ENCODE data around the gene HOXC6.
"Not testable (repeated sequence)": the region's sequence is repeated elsewhere in the genome, so short reads cannot be mapped to it uniquely, and the experiment has no call there.

The HOXC6 gene

DNA sequence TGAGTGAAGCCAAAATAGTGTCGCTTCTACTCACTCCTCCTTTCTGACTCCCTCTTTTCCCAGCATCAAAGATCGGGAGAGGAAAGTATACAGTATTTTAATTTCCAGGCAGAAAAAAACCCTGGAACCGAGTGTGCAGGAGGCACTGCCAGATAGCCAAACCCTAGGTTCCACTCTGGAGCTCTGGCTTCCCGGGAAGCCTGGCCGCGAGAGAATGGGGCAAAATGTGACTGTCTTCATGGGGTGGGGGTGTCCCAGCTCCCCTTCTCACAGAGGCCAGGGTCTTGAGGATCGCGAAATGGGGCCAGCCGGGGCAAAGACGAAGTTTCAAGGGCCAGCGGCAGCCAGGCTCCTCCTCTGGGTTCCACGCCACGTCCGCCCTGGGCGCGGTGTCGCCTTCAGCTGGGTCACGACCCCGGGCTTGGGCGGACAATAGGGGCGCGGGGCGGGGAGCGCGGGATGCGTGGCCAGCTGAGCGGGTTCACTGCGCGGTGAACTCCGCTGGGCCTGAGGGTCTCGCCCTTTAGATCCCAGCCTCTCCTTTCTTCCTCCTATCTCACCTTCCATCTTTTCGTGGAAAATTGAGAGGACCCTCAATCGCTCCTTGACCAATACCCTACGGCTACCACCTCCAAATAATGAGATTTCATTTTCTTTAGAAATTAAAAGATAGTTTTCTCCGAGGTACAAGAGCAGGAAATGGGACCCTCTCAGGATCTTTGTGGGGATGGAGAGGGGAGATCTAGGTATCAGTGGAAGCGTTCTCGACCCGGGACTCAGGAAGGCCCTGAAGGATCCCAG lies 32.1 kb downstream of the HOXC6 start:
- Histone ChIP-seq H3K27me3 (ENCODE audit: control insufficient read depth in 2 of 2, insufficient read depth in 2 of 2, low read length in 2 of 2) (peaks cover 49 to 70% of the 10 kb centered on the region in 2 donors), H3K27ac (ENCODE audit: low read depth in 2 of 2, low read length in 2 of 2) (no peak overlapping the region), H3K9me3 (ENCODE audit: control insufficient read depth in 2 of 2, low read length in 2 of 2) (no peaks in the 10 kb centered on the region), H3K4me1 (ENCODE audit: control insufficient read depth in 2 of 2, insufficient read depth in 2 of 2, low read length in 2 of 2) (no peaks in the 10 kb centered on the region), H3K9ac (ENCODE audit: low read depth in 1 of 2, low read length in 2 of 2) (no peak overlapping the region), H3K4me3 (ENCODE audit: low read length in 2 of 2) (no peak overlapping the region), H3K36me3 (ENCODE audit: control insufficient read depth in 2 of 2, insufficient read depth in 2 of 2, low read length in 2 of 2) (no peaks in the 10 kb centered on the region)

DNA sequence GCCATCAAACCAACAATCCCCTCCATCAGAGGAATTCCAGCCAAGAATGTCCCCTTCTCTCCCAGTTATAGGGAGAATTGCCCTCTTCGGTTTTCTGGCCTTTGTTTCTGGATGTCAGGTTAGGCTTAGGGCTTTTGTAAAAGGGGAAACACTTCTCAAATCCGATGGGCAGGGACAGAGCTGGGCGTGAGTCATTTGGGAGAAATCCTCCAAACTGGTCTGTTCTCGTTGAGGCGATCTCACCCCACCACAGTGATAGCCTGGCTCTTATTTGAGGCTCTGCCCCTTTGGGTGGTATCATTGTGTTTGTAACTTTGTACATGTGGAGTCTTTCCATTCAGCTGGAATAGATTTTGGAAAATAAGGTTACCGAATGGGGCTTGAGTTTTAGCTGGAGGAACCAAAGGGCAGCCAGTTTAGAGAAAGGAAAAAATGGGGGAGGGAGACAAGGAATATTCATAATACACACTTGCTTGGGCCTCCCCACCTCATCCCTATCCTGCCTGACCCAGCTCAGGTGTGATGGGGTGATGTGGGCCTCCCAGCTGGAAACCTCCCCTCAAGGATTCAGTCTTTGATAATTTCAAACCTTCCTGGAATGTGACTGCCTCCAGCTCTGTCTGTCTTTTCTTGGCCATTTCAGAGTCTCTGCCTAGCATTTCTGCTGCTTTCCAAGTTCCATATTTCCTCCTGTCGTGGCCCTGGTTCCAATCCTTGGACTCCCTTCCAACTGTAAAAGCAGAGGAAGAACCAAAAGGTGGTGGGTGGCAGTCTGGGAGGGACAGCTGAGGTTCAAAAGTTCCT lies 32.9 kb downstream of the HOXC6 start:
- H3K9ac ChIP-seq (ENCODE audit: low read depth in 1 of 2, low read length in 2 of 2): no peak overlapping the region
- no peaks in the 10 kb centered on the region for H3K9me3 ChIP-seq (ENCODE audit: control insufficient read depth in 2 of 2, low read length in 2 of 2)
- H3K27me3 ChIP-seq (ENCODE audit: control insufficient read depth in 2 of 2, insufficient read depth in 2 of 2, low read length in 2 of 2): peaks cover 49 to 77% of the 10 kb centered on the region in 2 donors
- H3K4me3 ChIP-seq (ENCODE audit: low read length in 2 of 2): no peak overlapping the region
- no peaks in the 10 kb centered on the region for H3K4me1 ChIP-seq (ENCODE audit: control insufficient read depth in 2 of 2, insufficient read depth in 2 of 2, low read length in 2 of 2)
- H3K36me3 ChIP-seq (ENCODE audit: control insufficient read depth in 2 of 2, insufficient read depth in 2 of 2, low read length in 2 of 2): no peaks in the 10 kb centered on the region
- H3K27ac ChIP-seq (ENCODE audit: low read depth in 2 of 2, low read length in 2 of 2): no peak overlapping the region

DNA sequence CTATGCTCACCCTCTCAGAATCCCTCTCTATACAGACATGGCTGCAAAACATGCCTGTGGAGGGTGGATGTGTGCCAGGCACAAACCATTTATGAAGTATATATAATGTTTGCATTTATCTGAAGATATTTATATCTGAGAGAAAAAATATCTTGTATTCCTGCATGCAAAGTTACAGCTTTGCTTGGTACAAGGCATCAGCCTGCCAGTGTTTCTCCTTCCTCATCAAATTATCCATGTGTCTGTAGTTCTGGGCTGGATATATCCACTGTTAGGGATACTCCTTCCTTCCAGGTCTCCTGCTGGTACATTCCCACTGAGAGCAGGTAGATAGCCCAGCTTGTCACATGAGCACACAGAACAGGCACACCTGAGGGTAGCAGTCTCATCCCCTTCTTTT lies 37.4 kb downstream of the HOXC6 start:
- Histone ChIP-seq H3K27ac (ENCODE audit: low read depth in 2 of 2, low read length in 2 of 2) (no peak overlapping the region), H3K4me3 (ENCODE audit: low read length in 2 of 2) (no peak overlapping the region), H3K27me3 (ENCODE audit: control insufficient read depth in 2 of 2, insufficient read depth in 2 of 2, low read length in 2 of 2) (peaks cover 32 to 45% of the 10 kb centered on the region in 2 donors), H3K4me1 (ENCODE audit: control insufficient read depth in 2 of 2, insufficient read depth in 2 of 2, low read length in 2 of 2) (no peaks in the 10 kb centered on the region), H3K9me3 (ENCODE audit: control insufficient read depth in 2 of 2, low read length in 2 of 2) (no peaks in the 10 kb centered on the region), H3K36me3 (ENCODE audit: control insufficient read depth in 2 of 2, insufficient read depth in 2 of 2, low read length in 2 of 2) (no peaks in the 10 kb centered on the region), H3K9ac (ENCODE audit: low read depth in 1 of 2, low read length in 2 of 2) (no peak overlapping the region)

DNA sequence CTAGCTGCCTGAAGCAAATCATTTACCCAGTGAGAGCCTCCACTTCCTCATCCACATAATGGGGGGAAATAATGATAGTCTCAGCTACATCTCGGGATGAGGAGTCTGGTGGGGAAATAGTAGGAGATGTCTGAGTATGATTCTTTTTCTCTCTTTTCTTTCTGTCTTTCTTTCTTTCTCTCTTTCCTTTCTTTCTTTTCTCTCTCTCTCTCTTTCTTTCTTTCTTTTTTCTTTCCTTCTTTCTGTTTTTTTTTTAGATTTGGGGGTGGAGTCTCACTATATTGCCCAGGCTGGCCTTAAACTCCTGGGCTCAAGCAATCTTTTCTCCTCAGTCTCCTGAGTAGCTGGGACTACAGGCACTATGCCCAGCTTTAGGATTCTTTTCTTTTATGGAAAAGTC lies 38.2 kb downstream of the HOXC6 start:
- H3K27me3 ChIP-seq (ENCODE audit: control insufficient read depth in 2 of 2, insufficient read depth in 2 of 2, low read length in 2 of 2): peaks cover 26 to 37% of the 10 kb centered on the region in 2 donors
- H3K9me3 ChIP-seq (ENCODE audit: control insufficient read depth in 2 of 2, low read length in 2 of 2): no peaks in the 10 kb centered on the region
- no peak overlapping the region for H3K9ac ChIP-seq (ENCODE audit: low read depth in 1 of 2, low read length in 2 of 2)
- no peaks in the 10 kb centered on the region for H3K36me3 ChIP-seq (ENCODE audit: control insufficient read depth in 2 of 2, insufficient read depth in 2 of 2, low read length in 2 of 2)
- H3K4me1 ChIP-seq (ENCODE audit: control insufficient read depth in 2 of 2, insufficient read depth in 2 of 2, low read length in 2 of 2): no peaks in the 10 kb centered on the region
- no peak overlapping the region for H3K27ac ChIP-seq (ENCODE audit: low read depth in 2 of 2, low read length in 2 of 2)
- no peak overlapping the region for H3K4me3 ChIP-seq (ENCODE audit: low read length in 2 of 2)

DNA sequence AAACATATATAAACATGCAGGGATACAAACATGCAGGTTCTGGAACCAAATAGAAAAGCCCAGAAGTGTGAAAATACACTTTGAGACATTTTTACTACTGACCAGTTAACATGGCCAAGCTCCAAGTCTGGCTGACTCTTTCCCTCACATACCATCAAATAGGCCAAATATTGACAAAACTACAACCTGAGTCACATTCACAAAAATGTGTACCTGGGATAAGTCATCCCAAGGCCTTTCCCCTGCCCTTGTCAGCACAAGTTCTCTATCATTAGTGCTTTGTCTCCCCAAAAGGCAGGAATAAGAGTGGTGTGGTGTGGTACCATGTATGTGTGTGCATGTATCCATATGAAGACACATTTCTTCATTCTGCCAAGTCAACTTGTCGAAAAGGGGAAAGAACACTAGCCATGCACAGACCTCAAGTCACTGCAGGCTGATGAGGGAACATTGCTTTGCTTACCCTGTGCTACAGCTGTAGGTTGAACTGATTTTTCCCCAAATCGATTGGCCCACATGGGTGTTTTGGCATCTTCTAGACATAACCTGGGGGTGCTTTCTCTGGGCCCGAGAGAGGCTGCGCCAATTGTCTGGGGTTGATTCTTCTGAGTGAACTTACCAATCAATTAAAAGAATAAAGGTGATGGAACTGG lies 40.3 kb downstream of the HOXC6 start:
- Histone ChIP-seq H3K27me3 (ENCODE audit: control insufficient read depth in 2 of 2, insufficient read depth in 2 of 2, low read length in 2 of 2) (peaks cover 17 to 24% of the 10 kb centered on the region in 2 donors), H3K4me3 (ENCODE audit: low read length in 2 of 2) (no peak overlapping the region), H3K9me3 (ENCODE audit: control insufficient read depth in 2 of 2, low read length in 2 of 2) (no peaks in the 10 kb centered on the region), H3K9ac (ENCODE audit: low read depth in 1 of 2, low read length in 2 of 2) (no peak overlapping the region), H3K4me1 (ENCODE audit: control insufficient read depth in 2 of 2, insufficient read depth in 2 of 2, low read length in 2 of 2) (no peaks in the 10 kb centered on the region), H3K27ac (ENCODE audit: low read depth in 2 of 2, low read length in 2 of 2) (no peak overlapping the region), H3K36me3 (ENCODE audit: control insufficient read depth in 2 of 2, insufficient read depth in 2 of 2, low read length in 2 of 2) (no peaks in the 10 kb centered on the region)

DNA sequence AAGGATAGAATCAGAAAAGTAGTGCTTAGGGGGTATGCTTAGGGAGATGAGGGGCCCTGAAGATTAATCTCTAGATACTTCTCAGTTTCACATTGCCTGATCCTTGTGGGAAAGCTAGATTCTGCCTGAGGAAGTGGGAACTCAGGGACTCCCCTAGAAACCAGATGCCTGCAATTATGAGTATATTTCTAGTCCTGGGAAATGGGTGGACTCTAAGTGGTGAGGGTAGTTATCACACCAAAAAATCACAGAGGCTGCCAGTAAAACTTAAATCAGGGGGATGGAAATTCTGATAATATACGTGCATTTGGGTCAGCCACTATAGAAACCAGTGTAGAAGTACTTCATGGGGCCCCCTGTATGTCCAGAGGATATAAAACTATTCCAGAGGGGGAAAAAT lies 43.7 kb downstream of the HOXC6 start:
- no peak overlapping the region for H3K4me3 ChIP-seq (ENCODE audit: low read length in 2 of 2)
- H3K27ac ChIP-seq (ENCODE audit: low read depth in 2 of 2, low read length in 2 of 2): no peak overlapping the region
- no peaks in the 10 kb centered on the region for H3K36me3 ChIP-seq (ENCODE audit: control insufficient read depth in 2 of 2, insufficient read depth in 2 of 2, low read length in 2 of 2)
- H3K9me3 ChIP-seq (ENCODE audit: control insufficient read depth in 2 of 2, low read length in 2 of 2): no peaks in the 10 kb centered on the region
- no peak overlapping the region for H3K9ac ChIP-seq (ENCODE audit: low read depth in 1 of 2, low read length in 2 of 2)
- H3K27me3 ChIP-seq (ENCODE audit: control insufficient read depth in 2 of 2, insufficient read depth in 2 of 2, low read length in 2 of 2): peaks cover 0 to 10% of the 10 kb centered on the region in 2 donors
- H3K4me1 ChIP-seq (ENCODE audit: control insufficient read depth in 2 of 2, insufficient read depth in 2 of 2, low read length in 2 of 2): no peaks in the 10 kb centered on the region

DNA sequence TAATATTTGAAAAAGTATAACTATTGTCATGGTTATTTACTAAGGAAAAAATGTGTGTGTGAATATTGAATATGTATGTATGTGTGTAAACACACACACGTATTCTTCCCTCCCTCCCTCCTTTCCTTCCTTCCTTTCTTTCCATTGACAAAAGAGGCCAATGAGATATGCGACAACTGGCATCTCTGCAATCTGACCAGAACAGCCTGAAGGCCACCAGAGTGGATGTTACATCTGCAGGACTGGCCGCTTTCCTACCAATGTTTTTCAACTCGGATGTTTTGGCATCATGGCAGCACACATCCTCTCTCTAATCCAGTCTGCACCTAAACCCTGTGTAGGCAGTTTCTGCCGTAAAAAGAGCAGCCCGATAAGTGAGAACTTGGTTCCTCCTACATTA lies 46.1 kb downstream of the HOXC6 start:
- Histone ChIP-seq H3K36me3 (ENCODE audit: control insufficient read depth in 2 of 2, insufficient read depth in 2 of 2, low read length in 2 of 2) (no peaks in the 10 kb centered on the region), H3K27ac (ENCODE audit: low read depth in 2 of 2, low read length in 2 of 2) (no peak overlapping the region), H3K4me3 (ENCODE audit: low read length in 2 of 2) (no peak overlapping the region), H3K27me3 (ENCODE audit: control insufficient read depth in 2 of 2, insufficient read depth in 2 of 2, low read length in 2 of 2) (peaks cover 0 to 12% of the 10 kb centered on the region in 2 donors), H3K9ac (ENCODE audit: low read depth in 1 of 2, low read length in 2 of 2) (no peak overlapping the region), H3K9me3 (ENCODE audit: control insufficient read depth in 2 of 2, low read length in 2 of 2) (no peaks in the 10 kb centered on the region), H3K4me1 (ENCODE audit: control insufficient read depth in 2 of 2, insufficient read depth in 2 of 2, low read length in 2 of 2) (no peaks in the 10 kb centered on the region)

DNA sequence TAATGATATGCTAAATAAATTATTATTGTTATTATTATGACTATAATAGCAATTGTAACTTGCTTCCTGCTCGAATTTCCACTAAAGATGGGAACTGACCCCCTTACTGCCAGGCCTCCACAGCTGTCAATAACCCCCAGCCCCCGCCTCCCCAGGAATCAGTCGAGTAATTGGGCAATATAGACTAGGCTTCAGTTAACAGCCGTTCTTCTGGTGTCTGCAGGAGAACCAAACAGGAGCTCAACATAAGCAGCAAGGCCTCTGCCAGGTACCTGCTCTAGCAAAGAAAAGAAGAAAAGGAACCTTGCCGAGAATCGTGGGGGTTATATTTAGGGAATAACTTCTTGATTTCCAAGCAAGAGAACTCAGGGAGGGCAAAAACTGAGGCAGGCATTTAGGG lies 47.2 kb downstream of the HOXC6 start:
- H3K4me1 ChIP-seq (ENCODE audit: control insufficient read depth in 2 of 2, insufficient read depth in 2 of 2, low read length in 2 of 2): no peaks in the 10 kb centered on the region
- H3K4me3 ChIP-seq (ENCODE audit: low read length in 2 of 2): no peak overlapping the region
- no peaks in the 10 kb centered on the region for H3K9me3 ChIP-seq (ENCODE audit: control insufficient read depth in 2 of 2, low read length in 2 of 2)
- no peak overlapping the region for H3K9ac ChIP-seq (ENCODE audit: low read depth in 1 of 2, low read length in 2 of 2)
- no peak overlapping the region for H3K27ac ChIP-seq (ENCODE audit: low read depth in 2 of 2, low read length in 2 of 2)
- H3K27me3 ChIP-seq (ENCODE audit: control insufficient read depth in 2 of 2, insufficient read depth in 2 of 2, low read length in 2 of 2): peaks cover 0 to 12% of the 10 kb centered on the region in 2 donors
- no peaks in the 10 kb centered on the region for H3K36me3 ChIP-seq (ENCODE audit: control insufficient read depth in 2 of 2, insufficient read depth in 2 of 2, low read length in 2 of 2)

- H3K27ac ChIP-seq (ENCODE audit: low read depth in 2 of 2, low read length in 2 of 2): no peak overlapping the region
Measured at GRCh38 chr12:54075974-54076373, 47.7 kb downstream of the HOXC6 start.

DNA sequence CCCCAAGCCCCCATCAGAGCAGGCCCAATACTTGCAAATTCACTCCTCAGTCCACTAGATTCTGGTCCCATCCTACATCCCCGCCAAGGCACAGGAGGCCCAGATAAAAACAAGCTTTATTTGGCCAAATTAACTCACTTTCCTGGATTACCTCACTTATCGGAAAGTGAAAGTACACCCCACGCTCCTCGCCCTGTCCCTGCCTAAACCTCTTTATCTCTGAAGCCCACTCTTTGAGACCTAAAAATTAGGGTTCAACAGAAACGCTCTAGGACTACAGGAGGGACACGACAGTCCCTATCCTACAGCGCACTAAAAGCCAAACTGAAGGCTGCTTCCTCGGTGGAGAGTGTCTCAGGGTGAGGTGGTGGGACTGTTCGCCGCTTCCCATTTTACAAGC lies 49.6 kb downstream of the HOXC6 start:
- H3K36me3 ChIP-seq (ENCODE audit: control insufficient read depth in 2 of 2, insufficient read depth in 2 of 2, low read length in 2 of 2); H3K27ac ChIP-seq (ENCODE audit: low read depth in 2 of 2, low read length in 2 of 2); H3K27me3 ChIP-seq (ENCODE audit: control insufficient read depth in 2 of 2, insufficient read depth in 2 of 2, low read length in 2 of 2); H3K9ac ChIP-seq (ENCODE audit: low read depth in 1 of 2, low read length in 2 of 2); H3K9me3 ChIP-seq (ENCODE audit: control insufficient read depth in 2 of 2, low read length in 2 of 2); H3K4me3 ChIP-seq (ENCODE audit: low read length in 2 of 2); H3K4me1 ChIP-seq (ENCODE audit: control insufficient read depth in 2 of 2, insufficient read depth in 2 of 2, low read length in 2 of 2): not testable (repeated sequence)

More at GRCh38 chr12:54075974-54076373, 47.7 kb downstream of the HOXC6 start:
- Histone ChIP-seq H3K9ac (ENCODE audit: low read depth in 1 of 2, low read length in 2 of 2) (no peak overlapping the region), H3K4me1 (ENCODE audit: control insufficient read depth in 2 of 2, insufficient read depth in 2 of 2, low read length in 2 of 2) (no peaks in the 10 kb centered on the region), H3K27me3 (ENCODE audit: control insufficient read depth in 2 of 2, insufficient read depth in 2 of 2, low read length in 2 of 2) (peaks cover 0 to 12% of the 10 kb centered on the region in 2 donors), H3K36me3 (ENCODE audit: control insufficient read depth in 2 of 2, insufficient read depth in 2 of 2, low read length in 2 of 2) (no peaks in the 10 kb centered on the region), H3K4me3 (ENCODE audit: low read length in 2 of 2) (no peak overlapping the region), H3K9me3 (ENCODE audit: control insufficient read depth in 2 of 2, low read length in 2 of 2) (no peaks in the 10 kb centered on the region)

All from mucosa of rectum (tissue), 2 donors.